Choroid plexus epithelial cell (primary cell): ENCODE data around the gene UBE3C.

Experiments
- DNase-seq: peaks from one replicate; pipeline ENCODE4 v3.0.0-alpha.2; 2010; ENCODE audit warnings: low read depth
- H3K4me3 ChIP-seq: 2 replicates; pipeline ENCODE4 v1.5.1; 2011; ENCODE audit warnings: low read depth, mild to moderate bottlenecking, control low read depth, low read length, moderate library complexity
- TF ChIP-seq, protein P1 (sequence below): conservative IDR thresholded peaks from 2 replicates; pipeline ENCODE4 v1.5.1; 2011; ENCODE audit warnings: low read depth, mild to moderate bottlenecking, control low read depth, inconsistent platforms, low read length, moderate library complexity

The UBE3C gene

DNA sequence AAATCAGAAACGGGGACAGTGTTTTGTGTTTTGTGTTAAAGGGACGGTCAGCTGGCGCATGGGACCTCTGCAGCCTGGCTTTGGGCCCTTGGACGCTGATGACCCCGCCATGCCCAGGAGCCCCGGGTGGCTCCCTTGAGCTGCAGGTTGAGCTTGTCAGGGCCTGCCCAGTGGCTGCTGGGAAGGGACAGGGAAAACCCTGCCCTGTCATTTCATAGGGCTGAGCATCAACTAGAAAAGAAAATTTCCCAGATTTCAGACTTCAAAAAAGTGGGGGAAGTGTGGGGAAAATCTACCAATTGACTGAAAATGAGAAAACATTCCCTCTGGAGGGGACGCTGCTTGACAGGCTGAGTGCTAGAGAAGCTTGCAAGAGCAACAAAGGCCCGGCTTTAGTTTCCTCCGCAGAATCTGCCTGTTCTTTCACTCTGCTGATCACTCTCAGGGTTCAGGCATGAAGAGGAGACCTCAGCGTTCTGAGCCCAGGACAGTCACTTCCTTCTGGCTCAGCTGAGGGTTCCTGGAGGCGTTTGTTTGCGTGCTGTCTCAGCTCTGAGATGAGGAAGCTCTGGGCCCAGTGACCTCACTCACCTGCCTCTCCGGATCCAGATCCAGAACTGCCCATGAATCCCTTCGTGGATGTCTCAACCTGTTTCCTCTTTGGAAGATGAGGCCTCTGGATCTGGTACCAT, 179.4 kb downstream of the UBE3C start:
- H3K4me3 ChIP-seq = no peak overlapping the region
- TF ChIP-seq, protein P1, sequence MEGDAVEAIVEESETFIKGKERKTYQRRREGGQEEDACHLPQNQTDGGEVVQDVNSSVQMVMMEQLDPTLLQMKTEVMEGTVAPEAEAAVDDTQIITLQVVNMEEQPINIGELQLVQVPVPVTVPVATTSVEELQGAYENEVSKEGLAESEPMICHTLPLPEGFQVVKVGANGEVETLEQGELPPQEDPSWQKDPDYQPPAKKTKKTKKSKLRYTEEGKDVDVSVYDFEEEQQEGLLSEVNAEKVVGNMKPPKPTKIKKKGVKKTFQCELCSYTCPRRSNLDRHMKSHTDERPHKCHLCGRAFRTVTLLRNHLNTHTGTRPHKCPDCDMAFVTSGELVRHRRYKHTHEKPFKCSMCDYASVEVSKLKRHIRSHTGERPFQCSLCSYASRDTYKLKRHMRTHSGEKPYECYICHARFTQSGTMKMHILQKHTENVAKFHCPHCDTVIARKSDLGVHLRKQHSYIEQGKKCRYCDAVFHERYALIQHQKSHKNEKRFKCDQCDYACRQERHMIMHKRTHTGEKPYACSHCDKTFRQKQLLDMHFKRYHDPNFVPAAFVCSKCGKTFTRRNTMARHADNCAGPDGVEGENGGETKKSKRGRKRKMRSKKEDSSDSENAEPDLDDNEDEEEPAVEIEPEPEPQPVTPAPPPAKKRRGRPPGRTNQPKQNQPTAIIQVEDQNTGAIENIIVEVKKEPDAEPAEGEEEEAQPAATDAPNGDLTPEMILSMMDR = no peak
- no peak for DNase-seq
